ENCODE data around the gene BTBD16. TPM values are rescaled to one million over a fixed set of nuclear protein-coding genes. Genes with fewer than 3 reads are reported as not detected.

Gene BTBD16
- total and polyA plus RNA-seq, 2 experiments from 2014 or later = 0.47 to 0.74 TPM

DNA sequence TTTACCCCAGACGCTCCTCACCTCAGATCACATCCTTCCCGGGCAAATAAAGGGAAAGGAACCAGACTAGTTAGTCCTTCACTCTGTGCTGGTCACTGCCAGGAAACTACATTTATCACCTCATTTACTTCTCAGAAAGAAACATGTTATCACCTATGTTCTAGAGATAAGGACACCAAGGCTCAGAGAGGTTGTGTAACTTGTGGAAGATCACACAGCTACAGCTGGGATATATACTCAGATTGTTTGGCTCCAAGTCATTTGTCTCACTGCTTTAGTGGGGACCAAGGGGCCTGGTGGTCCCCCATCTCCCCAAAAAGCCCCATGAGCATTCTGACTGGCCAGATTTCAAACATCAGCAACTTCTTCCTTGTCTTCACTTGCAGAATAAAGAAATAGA, 17.5 kb upstream of the BTBD16 start:
- WGBS (ENCODE audit: low lambda C conversion rate, missing lambda C conversion rate) = 96% methylated on average over 2 of the region's 2 CpGs
- Histone ChIP-seq H3K9me3 (ENCODE audit: low read depth) (no peaks in the 10 kb centered on the region), H3K27me3 (no peaks in the 10 kb centered on the region), H3K27ac (no peak overlapping the region), H2AFZ (no peak overlapping the region), H3K4me1 (ENCODE audit: insufficient read depth) (no peaks in the 10 kb centered on the region), H3K9me2 (replicated peaks; ENCODE audit: insufficient read depth) (no peaks in the 10 kb centered on the region), H3K79me2 (no peaks in the 10 kb centered on the region), H3K4me3 (no peak overlapping the region), H3K36me3 (replicated peaks; ENCODE audit: insufficient read depth, low read depth) (no peaks in the 10 kb centered on the region), H4K20me1 (ENCODE audit: insufficient read depth, poor library complexity, severe bottlenecking) (no peaks in the 10 kb centered on the region), H3K4me2 (no peak overlapping the region)
- DNase-seq (ENCODE audit: low spot score) = no peak
- TF ChIP-seq EZH2 (IDR thresholded peaks at IDR 0.05; ENCODE audit: borderline replicate concordance) (no peak), EZH2phosphoT487 (IDR thresholded peaks at IDR 0.05; ENCODE audit: low read depth, severe bottlenecking, unreplicated experiment) (no peak)
- TF ChIP-seq, protein P1, sequence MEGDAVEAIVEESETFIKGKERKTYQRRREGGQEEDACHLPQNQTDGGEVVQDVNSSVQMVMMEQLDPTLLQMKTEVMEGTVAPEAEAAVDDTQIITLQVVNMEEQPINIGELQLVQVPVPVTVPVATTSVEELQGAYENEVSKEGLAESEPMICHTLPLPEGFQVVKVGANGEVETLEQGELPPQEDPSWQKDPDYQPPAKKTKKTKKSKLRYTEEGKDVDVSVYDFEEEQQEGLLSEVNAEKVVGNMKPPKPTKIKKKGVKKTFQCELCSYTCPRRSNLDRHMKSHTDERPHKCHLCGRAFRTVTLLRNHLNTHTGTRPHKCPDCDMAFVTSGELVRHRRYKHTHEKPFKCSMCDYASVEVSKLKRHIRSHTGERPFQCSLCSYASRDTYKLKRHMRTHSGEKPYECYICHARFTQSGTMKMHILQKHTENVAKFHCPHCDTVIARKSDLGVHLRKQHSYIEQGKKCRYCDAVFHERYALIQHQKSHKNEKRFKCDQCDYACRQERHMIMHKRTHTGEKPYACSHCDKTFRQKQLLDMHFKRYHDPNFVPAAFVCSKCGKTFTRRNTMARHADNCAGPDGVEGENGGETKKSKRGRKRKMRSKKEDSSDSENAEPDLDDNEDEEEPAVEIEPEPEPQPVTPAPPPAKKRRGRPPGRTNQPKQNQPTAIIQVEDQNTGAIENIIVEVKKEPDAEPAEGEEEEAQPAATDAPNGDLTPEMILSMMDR (IDR thresholded peaks at IDR 0.05; ENCODE audit: poor library complexity) = no peak

DNA sequence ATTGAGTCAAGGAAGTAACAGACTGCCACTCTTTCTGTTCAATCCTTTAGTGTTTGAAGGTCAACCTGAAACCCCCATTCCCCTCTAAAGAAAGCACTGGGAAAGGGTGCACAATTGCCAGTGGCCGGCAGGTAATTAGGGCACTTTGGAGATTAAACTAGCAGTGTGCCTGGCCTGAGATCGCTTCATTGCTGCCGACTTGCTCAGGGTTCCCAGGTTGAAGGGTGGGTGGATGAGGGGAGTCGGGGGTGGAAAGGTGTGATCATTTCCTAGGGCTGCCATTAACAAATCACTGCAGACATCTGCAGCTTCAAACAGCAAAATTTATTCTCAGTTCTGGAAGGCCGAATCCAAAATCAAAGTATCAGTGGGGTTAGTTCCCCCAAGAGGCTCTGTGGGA, 16.3 kb upstream of the BTBD16 start:
- Histone ChIP-seq H3K27me3 (no peaks in the 10 kb centered on the region), H4K20me1 (ENCODE audit: insufficient read depth, poor library complexity, severe bottlenecking) (no peaks in the 10 kb centered on the region), H3K4me2 (no peak overlapping the region), H3K9me3 (ENCODE audit: low read depth) (no peaks in the 10 kb centered on the region), H3K36me3 (replicated peaks; ENCODE audit: insufficient read depth, low read depth) (no peaks in the 10 kb centered on the region), H3K27ac (no peak overlapping the region), H3K9me2 (replicated peaks; ENCODE audit: insufficient read depth) (no peaks in the 10 kb centered on the region), H3K79me2 (no peaks in the 10 kb centered on the region), H2AFZ (no peak overlapping the region), H3K4me1 (ENCODE audit: insufficient read depth) (no peaks in the 10 kb centered on the region), H3K4me3 (no peak overlapping the region)
- DNase-seq (ENCODE audit: low spot score) = no peak
- WGBS (ENCODE audit: low lambda C conversion rate, missing lambda C conversion rate) = 78% methylated on average over 5 of the region's 5 CpGs
- TF ChIP-seq EZH2 (IDR thresholded peaks at IDR 0.05; ENCODE audit: borderline replicate concordance) (no peak), EZH2phosphoT487 (IDR thresholded peaks at IDR 0.05; ENCODE audit: low read depth, severe bottlenecking, unreplicated experiment) (no peak)
- TF ChIP-seq, protein P1 (IDR thresholded peaks at IDR 0.05; ENCODE audit: poor library complexity) = no peak

DNA sequence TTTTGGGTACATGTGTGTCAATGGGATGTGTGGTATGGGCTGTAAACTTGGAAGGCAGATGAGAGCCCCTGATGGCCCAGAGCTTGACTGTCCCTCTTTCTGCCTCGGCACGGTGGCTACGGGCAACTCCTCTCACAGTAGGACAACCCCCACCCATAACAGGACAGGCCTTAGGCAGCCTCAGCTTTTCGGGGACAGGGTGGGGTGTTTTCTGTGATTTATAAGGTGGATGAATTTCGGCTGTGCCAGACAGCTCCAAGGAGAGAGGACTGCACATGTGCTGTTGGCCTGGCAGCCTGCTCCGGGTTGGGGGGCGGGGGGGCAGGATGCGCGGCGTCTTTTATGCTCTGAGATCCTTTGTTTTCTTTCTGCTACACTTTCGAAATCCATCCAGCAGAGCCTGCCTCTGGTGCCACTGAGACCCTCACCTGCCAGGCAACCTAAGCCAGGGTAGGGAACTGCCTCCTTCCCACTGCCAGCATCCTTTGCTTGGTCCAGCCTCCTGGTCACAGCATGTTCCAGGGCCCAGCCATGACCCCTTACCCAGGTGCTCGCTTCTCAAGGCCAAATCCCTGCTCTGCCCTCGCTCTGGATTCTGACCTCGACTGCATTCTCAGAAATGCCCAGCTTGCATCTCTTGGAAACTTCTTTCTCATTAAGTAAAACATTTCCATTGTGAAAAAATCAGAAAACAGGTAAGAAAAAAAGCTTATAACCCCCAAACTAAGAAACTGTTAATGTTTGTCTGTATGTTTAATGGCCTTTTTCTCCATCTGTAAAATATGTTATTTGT, 15.4 kb upstream of the BTBD16 start:
- Histone ChIP-seq H3K9me2 (replicated peaks; ENCODE audit: insufficient read depth) (no peaks in the 10 kb centered on the region), H3K27ac (no peak overlapping the region), H4K20me1 (ENCODE audit: insufficient read depth, poor library complexity, severe bottlenecking) (no peaks in the 10 kb centered on the region), H3K27me3 (no peaks in the 10 kb centered on the region), H3K4me3 (no peak overlapping the region), H3K79me2 (no peaks in the 10 kb centered on the region), H3K36me3 (replicated peaks; ENCODE audit: insufficient read depth, low read depth) (no peaks in the 10 kb centered on the region), H3K4me1 (ENCODE audit: insufficient read depth) (no peaks in the 10 kb centered on the region), H3K9me3 (ENCODE audit: low read depth) (no peaks in the 10 kb centered on the region), H2AFZ (no peak overlapping the region), H3K4me2 (no peak overlapping the region)
- no peak for TF ChIP-seq EZH2 (IDR thresholded peaks at IDR 0.05; ENCODE audit: borderline replicate concordance)
- TF ChIP-seq, protein P1 (IDR thresholded peaks at IDR 0.05; ENCODE audit: poor library complexity) = no peak
- TF ChIP-seq EZH2phosphoT487 (IDR thresholded peaks at IDR 0.05; ENCODE audit: low read depth, severe bottlenecking, unreplicated experiment) = no peak
- WGBS (ENCODE audit: low lambda C conversion rate, missing lambda C conversion rate) = 95% methylated on average over 14 of the region's 14 CpGs
- no peak for DNase-seq (ENCODE audit: low spot score)
